Kidney (tissue), 14 donors: Measurements from ENCODE around the gene MYBPHL. TPM values are rescaled to one million over a fixed set of nuclear protein-coding genes. Genes with fewer than 3 reads are reported as not detected.
A peak's percentile ranks its signal among the peaks of the same experiment; 100 is the strongest.

ENCODE experiments used
- DNase-seq, 5 donors: peaks; one replicate each; pipeline ENCODE4 v3.0.0-alpha.2; 2013 to 2020
- FAIRE-seq: peaks from 2 replicates; lab custom pipeline; 2012; peaks lifted over from hg19 to GRCh38; lab: Jason Lieb, UNC
- H3K27ac ChIP-seq, 2 donors: one replicate each; pipeline ENCODE4 v1.7.0; 2013; ENCODE audit warnings: low read depth in 2 of 2, low read length in 2 of 2, inconsistent platforms in 1 of 2
- H3K27me3 ChIP-seq: one replicate; pipeline ENCODE4 v1.7.1; 2013; ENCODE audit warnings: low read length, inconsistent platforms; ENCODE audit not compliant: control insufficient read depth, insufficient read depth
- H3K36me3 ChIP-seq, 3 donors: one replicate each; pipeline versions ENCODE4 v1.7.0 to v1.7.1; 2013; ENCODE audit warnings: low read length in 3 of 3, control low read depth in 1 of 3, inconsistent platforms in 1 of 3; ENCODE audit not compliant: insufficient read depth in 3 of 3, control insufficient read depth in 2 of 3
- H3K4me1 ChIP-seq, 3 donors: one replicate each; pipeline versions ENCODE4 v1.7.0 to v1.7.1; 2013; ENCODE audit warnings: low read length in 3 of 3, inconsistent platforms in 1 of 3, low read depth in 1 of 3; ENCODE audit not compliant: control insufficient read depth in 2 of 3, insufficient read depth in 2 of 3
- H3K4me3 ChIP-seq, 3 donors: one replicate each; pipeline versions ENCODE4 v1.7.0 to v1.8.1; 2013; ENCODE audit warnings: low read length in 3 of 3, control low read depth in 1 of 3, inconsistent platforms in 1 of 3
- H3K9ac ChIP-seq, 3 donors: one replicate each; pipeline versions ENCODE4 v1.7.0 to v1.7.1; 2013; ENCODE audit warnings: low read length in 3 of 3, control low read depth in 1 of 3, inconsistent platforms in 1 of 3
- H3K9me3 ChIP-seq, 3 donors: one replicate each; pipeline versions ENCODE4 v1.7.0 to v1.7.1; 2013; ENCODE audit warnings: low read length in 3 of 3, control low read depth in 1 of 3, inconsistent platforms in 1 of 3; ENCODE audit not compliant: control insufficient read depth in 2 of 3, insufficient read depth in 1 of 3
- intact Hi-C: fragments of 100-400 bp; cut with DNase I; formaldehyde crosslinking; loops from one replicate; pipeline ENCODE4 v1.11.1; 2022
- polyA plus RNA-seq: library from polyadenylated mRNA; stranded (reverse); fragments of 350-450 nt; fragmentation: Illumina TruSeq; extraction: RNeasy Lipid Tissue Mini Kit (QIAGEN cat#74804); gene quantifications from one replicate; pipeline ENCODE4 v1.2.3, GENCODE V29; 2014; ENCODE audit warnings: low read depth, low replicate concordance; ENCODE audit not compliant: insufficient read depth
- total RNA-seq: library from RNA; stranded (reverse); fragmentation: NEBNext Ultra II Directional; extraction: Animal tissue kit (Norgen Biotek cat#: 25700); gene quantifications from one replicate; pipeline ENCODE4 v1.2.1, GENCODE V29; 2021
- TF ChIP-seq, protein P1 (sequence below): IDR thresholded peaks from 3 replicates; pipeline ENCODE4 v1.5.1; 2012; ENCODE audit warnings: mild to moderate bottlenecking, moderate library complexity, borderline replicate concordance; ENCODE audit not compliant: insufficient read depth; ENCODE audit errors: extremely low read depth
- donor health status: control.
- donor health status: control.
- donor health status: control.
- donor health status: control.
- donor health status: control.
- donor health status: DM: yes; HTN: yes; CAD: no.
- donor health status: Normal renal cell carcinoma (clear cell type).

Gene MYBPHL
- total and polyA plus RNA-seq, 2 donors from 2014 or later = 0.19 TPM; not detected in 1

DNA sequence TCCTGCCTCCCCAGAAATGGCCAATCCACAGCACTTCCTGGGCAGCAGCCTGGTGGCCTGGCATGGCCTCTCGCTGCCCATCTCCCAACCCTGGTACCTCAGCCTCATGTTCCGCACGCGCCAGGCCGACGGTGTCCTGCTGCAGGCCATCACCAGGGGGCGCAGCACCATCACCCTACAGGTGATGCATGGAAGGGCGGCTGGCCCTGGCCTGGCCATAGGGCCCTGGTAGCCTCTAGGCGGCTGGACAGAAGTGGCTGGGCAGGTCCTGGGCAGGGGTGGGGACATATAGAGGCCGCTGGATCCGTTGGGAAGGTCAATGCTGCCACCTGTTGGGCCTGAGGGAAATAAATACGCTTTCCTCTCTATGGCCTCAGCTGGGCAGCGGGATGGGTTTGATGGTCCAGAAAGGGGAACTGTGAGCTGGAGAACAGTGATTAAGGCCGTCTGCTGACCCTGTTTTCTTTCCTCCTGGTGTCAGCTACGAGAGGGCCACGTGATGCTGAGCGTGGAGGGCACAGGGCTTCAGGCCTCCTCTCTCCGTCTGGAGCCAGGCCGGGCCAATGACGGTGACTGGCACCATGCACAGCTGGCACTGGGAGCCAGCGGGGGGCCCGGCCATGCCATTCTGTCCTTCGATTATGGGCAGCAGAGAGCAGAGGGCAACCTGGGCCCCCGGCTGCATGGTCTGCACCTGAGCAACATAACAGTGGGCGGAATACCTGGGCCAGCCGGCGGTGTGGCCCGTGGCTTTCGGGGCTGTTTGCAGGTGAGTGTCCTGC is 43.0 kb downstream of the MYBPHL start:
- DNase-seq (peak; percentile 92 to 96 (median 93)), FAIRE-seq (peak; percentile 72)
- H3K9ac ChIP-seq = no peak overlapping the region
- no peaks in the 10 kb centered on the region for H3K27me3 ChIP-seq
- peaks cover 0 to 2% (median 0%) of the 10 kb centered on the region in 3 donors for H3K36me3 ChIP-seq
- TF ChIP-seq, protein P1, sequence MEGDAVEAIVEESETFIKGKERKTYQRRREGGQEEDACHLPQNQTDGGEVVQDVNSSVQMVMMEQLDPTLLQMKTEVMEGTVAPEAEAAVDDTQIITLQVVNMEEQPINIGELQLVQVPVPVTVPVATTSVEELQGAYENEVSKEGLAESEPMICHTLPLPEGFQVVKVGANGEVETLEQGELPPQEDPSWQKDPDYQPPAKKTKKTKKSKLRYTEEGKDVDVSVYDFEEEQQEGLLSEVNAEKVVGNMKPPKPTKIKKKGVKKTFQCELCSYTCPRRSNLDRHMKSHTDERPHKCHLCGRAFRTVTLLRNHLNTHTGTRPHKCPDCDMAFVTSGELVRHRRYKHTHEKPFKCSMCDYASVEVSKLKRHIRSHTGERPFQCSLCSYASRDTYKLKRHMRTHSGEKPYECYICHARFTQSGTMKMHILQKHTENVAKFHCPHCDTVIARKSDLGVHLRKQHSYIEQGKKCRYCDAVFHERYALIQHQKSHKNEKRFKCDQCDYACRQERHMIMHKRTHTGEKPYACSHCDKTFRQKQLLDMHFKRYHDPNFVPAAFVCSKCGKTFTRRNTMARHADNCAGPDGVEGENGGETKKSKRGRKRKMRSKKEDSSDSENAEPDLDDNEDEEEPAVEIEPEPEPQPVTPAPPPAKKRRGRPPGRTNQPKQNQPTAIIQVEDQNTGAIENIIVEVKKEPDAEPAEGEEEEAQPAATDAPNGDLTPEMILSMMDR = peak; percentile 99
- H3K4me3 ChIP-seq = no peak overlapping the region
- peak overlapping the region in 1 of 2 donors; percentile 34 for H3K27ac ChIP-seq
- intact Hi-C loops = no loop called here
- no peaks in the 10 kb centered on the region for H3K9me3 ChIP-seq
- H3K4me1 ChIP-seq = no peaks in the 10 kb centered on the region

DNA sequence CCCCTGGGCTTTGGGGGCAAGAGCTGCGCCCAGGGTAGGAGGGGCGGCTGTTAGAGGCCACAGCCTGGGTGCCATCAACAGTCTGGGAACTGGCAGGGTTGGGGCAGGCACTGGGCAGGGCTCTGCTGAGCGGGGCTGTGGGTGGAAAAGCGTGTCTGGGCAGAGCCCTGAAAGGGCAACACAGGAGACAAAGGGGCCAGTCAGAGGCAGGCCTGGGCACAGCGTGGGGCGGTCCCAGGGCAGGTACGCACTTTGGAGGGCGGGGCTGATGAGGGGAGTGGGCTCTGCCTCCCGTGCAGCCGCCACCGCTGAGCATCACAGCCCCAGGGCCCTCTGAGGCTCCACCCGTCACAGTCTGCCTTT is 43.6 kb downstream of the MYBPHL start:
- no peak overlapping the region for H3K9ac ChIP-seq
- TF ChIP-seq, protein P1 = no peak
- H3K27ac ChIP-seq = no peak overlapping the region
- H3K9me3 ChIP-seq = no peaks in the 10 kb centered on the region
- H3K36me3 ChIP-seq = peaks cover 0 to 2% (median 0%) of the 10 kb centered on the region in 3 donors
- no peak overlapping the region for H3K4me3 ChIP-seq
- DNase-seq (no peak), FAIRE-seq (no peak)
- H3K4me1 ChIP-seq = no peaks in the 10 kb centered on the region
- intact Hi-C loops = no loop called here
- H3K27me3 ChIP-seq = no peaks in the 10 kb centered on the region

DNA sequence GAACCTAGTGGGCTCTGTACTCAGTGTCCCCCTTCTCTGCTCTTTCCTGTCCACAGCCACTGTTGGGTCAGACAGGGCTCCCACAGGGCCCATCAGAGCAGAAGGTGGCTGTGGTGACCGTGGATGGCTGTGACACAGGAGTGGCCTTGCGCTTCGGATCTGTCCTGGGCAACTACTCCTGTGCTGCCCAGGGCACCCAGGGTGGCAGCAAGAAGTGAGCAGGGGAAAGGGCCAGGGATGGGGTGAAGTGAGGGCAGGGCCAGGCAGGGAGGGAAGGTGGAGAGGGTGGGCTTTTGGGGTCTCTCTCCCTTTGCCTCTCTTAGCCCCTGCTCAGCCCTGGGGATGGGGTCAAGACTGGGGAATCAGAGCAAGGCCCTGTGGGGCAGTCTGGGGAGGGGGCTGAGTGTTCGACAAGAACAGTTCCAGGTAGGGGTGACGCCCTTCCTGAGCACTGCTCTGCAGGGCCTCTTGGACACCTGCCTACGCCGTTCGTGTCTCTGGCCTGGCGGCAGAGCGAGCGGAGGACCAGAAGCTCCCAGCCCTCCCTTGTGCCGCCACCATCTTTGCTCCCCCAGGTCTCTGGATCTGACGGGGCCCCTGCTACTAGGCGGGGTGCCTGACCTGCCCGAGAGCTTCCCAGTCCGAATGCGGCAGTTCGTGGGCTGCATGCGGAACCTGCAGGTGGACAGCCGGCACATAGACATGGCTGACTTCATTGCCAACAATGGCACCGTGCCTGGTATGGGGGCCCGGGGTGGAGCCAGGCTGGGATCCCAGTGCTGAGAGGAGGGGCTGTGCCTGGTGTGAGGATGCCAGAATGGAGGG is 44.4 kb downstream of the MYBPHL start:
- Histone ChIP-seq H3K27me3 (no peaks in the 10 kb centered on the region), H3K4me1 (no peaks in the 10 kb centered on the region), H3K4me3 (no peak overlapping the region), H3K27ac (no peak overlapping the region), H3K9me3 (no peaks in the 10 kb centered on the region), H3K36me3 (peaks cover 0 to 2% (median 0%) of the 10 kb centered on the region in 3 donors), H3K9ac (no peak overlapping the region)
- DNase-seq (peak in 1 of 5 donors; percentile 78), FAIRE-seq (no peak)
- intact Hi-C loops = no loop called here
- TF ChIP-seq, protein P1 = no peak
